GM12874 (cell line): ENCODE measurements around the gene DCC.

Experiments
- TF ChIP-seq, protein P1 (sequence below): IDR thresholded peaks from 2 replicates; pipeline ENCODE4 v1.5.1; 2011; ENCODE audit warnings: low read depth, mild to moderate bottlenecking, control low read depth, low read length, moderate library complexity; ENCODE audit not compliant: insufficient read depth

The DCC gene

DNA sequence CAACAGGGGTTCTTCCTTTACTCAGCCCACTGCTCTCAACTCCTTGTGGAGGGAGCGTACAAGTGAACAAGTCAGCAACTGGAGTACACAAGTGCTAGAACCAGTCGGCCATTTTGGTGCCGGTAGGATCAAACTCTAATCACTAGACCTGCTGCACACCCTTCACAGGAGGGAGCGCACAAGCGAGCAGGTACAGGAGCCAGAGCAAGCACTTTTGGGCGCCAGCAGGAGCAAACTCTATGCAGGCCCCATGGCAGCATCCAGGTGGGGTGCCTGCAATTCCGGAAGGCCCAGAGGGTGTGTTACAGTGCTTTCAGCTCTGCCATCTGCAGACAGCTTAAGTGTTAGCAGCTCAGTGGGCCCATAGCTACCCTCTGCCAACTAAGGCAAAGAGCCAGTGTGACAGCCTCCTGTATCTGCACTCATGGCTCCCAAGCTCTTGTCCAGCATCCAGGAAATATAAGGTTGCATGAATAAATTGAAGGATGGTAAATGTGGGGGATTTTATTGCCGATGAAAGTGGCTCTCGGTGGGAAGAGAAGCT, 426.1 kb downstream of the DCC start:
- TF ChIP-seq, protein P1, sequence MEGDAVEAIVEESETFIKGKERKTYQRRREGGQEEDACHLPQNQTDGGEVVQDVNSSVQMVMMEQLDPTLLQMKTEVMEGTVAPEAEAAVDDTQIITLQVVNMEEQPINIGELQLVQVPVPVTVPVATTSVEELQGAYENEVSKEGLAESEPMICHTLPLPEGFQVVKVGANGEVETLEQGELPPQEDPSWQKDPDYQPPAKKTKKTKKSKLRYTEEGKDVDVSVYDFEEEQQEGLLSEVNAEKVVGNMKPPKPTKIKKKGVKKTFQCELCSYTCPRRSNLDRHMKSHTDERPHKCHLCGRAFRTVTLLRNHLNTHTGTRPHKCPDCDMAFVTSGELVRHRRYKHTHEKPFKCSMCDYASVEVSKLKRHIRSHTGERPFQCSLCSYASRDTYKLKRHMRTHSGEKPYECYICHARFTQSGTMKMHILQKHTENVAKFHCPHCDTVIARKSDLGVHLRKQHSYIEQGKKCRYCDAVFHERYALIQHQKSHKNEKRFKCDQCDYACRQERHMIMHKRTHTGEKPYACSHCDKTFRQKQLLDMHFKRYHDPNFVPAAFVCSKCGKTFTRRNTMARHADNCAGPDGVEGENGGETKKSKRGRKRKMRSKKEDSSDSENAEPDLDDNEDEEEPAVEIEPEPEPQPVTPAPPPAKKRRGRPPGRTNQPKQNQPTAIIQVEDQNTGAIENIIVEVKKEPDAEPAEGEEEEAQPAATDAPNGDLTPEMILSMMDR = no peak

DNA sequence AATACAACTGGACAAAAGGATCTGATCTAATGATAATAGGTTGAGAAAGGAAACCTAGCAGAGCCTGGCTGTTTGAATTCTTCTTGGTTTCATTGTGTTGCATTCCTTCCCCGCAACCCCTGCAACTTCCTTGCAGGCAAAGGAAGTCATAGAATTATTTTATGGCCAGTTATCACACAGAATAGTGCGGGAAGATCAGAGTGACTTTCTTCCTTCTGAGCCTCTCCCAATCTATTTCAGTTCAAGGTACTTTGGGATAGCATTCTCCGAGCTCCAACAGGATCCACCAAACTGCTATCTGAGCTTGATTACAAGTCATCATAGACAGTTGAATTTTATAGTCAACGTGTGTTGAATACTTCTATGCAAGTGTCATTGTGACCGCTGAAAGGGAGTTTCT, 441.1 kb downstream of the DCC start:
- TF ChIP-seq, protein P1 = no peak

DNA sequence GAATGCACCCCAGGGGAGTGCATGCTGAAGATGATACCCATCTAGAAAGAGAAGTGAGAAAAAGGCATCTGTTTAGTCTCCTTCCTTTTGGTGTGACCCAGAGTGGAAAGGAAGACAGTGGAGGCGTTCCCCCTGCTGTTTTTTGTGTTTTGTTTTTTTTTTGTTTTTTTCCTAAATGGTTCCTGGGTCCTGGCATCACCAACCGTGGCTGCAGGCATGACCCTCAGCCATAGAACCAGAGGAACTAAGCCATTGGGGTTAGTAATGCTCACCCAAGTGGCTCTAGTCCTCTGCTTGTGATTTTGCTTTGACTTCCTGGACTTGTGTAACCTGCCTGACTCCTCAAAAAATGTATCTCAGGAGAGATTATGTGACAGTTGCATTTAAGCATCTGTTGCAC, 451.3 kb downstream of the DCC start:
- TF ChIP-seq, protein P1 = no peak

DNA sequence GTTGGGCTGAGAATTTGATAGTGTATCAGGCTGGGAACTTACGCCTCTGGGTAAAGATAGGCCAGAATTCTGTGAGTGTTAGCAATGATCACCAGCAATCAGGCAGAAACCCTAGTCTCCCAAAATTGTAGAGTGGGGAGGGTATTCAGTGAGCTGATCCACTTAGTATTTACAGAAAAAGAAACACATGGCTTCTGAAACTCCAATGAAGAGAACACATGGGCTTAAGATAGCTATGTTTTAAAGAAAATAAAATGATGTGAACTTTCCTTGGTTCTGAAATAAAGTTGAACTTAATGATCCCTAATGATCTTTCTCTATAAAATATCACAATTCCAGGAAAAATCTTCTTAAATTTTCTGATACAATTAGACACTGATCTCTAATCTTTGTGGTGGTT, 472.8 kb downstream of the DCC start:
- TF ChIP-seq, protein P1 = no peak

DNA sequence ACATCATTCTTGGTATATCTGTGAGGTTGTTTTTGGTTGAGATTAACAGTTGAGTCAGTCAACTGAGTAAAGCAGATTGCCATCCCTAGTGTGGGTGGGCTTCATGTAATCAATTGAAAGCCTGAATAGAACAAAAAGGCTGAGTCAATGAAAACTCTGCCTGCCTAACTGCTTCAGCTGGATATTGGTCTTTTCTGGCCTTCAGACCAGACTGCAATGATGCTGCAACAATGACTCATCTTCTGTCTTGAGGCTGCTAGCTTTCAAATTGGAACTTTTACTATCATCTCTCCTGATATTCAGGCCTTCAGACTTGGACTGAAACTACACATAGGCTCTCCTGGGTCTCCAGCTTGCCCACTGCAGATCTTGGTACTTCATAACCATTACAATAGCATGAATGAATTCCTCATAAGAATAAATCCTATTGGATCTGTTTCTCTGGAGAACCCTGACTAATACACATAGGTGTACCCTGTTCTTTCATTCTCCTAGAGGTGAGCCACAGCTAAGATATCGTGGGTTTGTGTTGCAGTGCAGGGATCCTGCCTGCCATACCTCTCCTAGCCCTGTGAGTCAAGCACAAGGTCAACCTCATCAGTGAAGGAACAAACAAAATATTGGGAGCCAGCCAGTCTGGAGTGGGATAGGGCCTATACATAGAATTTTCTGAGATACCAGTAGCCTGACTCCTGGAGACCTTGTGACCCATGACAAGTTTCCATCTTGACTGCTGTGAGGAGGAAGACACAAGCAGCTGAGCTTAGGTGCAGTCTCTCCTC, 473.8 kb downstream of the DCC start:
- TF ChIP-seq, protein P1 = no peak

DNA sequence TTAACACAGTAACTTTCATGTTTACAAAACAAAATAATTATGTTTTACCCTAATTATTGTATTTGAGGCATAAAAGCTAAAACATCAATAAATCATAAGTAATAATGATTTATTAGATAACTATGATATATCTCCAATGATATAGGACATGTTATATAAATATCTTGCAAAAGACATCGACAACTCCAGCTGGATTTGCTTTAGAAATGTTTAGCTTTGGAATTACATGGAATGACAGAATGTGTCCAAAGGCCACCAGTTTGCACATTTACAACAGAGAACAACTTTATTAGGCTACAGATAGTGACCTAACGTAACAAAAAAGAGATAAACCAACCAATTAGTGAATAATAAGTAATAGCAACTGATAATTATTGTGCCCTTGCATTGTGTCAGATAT, 475.7 kb downstream of the DCC start:
- TF ChIP-seq, protein P1 = no peak

DNA sequence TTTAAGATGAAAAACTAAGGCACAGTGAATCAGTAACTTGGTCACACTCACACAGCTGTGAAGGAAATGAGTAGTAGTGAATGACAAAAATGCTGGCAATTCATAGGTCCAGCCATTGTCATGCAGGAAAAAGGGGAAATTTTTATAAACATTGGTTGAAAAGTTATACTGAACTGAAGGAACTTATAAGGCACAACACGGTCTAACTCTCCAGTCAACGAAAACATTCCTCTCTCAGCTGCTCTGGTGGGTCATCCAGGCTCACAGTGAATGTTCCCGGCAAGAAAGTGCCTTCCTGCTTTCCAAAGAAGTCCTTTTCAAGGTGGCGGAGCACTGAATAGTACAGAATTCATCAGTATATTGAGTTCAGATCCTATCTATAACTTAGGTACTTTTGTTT, 476.1 kb downstream of the DCC start:
- TF ChIP-seq, protein P1 = no peak
